Measurements from ENCODE around the gene ABCC8. TPM values are rescaled to one million over a fixed set of nuclear protein-coding genes. Genes with fewer than 3 reads are reported as not detected.

The ABCC8 gene
- total RNA-seq, 6 experiments from 2014 or later, result 1.3 to 1.5 TPM; not detected in 4

- H3K36me3 ChIP-seq, result no peaks in the 10 kb centered on the region
- intact Hi-C loops (cut with DNase I), result no loop called here
- DNase-seq, result no peak
- 16% methylated on average over 3 of the region's 6 CpGs for WGBS (ENCODE audit: insufficient coverage, low coverage, low lambda C conversion rate, missing lambda C conversion rate)
- H3K27me3 ChIP-seq, result no peaks in the 10 kb centered on the region
- no peak overlapping the region for H3K27ac ChIP-seq
- TF ChIP-seq CTCF (IDR thresholded peaks at IDR 0.05) (no peak), POLR2A (IDR thresholded peaks at IDR 0.05) (no peak)
- ATAC-seq, result no peak
- no peak overlapping the region for H3K4me3 ChIP-seq
- H3K4me1 ChIP-seq, result no peaks in the 10 kb centered on the region
- H3K9me3 ChIP-seq, result no peaks in the 10 kb centered on the region
These were observed 716 bp upstream of the ABCC8 start for GRCh38 chr11:17477361-17477760.

- intact Hi-C loops (cut with DNase I), result no loop called here
- H3K4me1 ChIP-seq, result no peaks in the 10 kb centered on the region
- H3K27me3 ChIP-seq, result no peaks in the 10 kb centered on the region
- H3K9me3 ChIP-seq, result no peaks in the 10 kb centered on the region
- H3K27ac ChIP-seq, result no peak overlapping the region
- ATAC-seq, result no peak
- no peaks in the 10 kb centered on the region for H3K36me3 ChIP-seq
- no peak overlapping the region for H3K4me3 ChIP-seq
- 37% methylated on average over 2 of the region's 9 CpGs for WGBS (ENCODE audit: insufficient coverage, low coverage, low lambda C conversion rate, missing lambda C conversion rate)
- TF ChIP-seq CTCF (IDR thresholded peaks at IDR 0.05), result no peak
- TF ChIP-seq POLR2A (IDR thresholded peaks at IDR 0.05), result no peak
- DNase-seq, result no peak
These were observed 364 bp upstream of the ABCC8 start for GRCh38 chr11:17477084-17477333.

- 2% methylated on average over 17 of the region's 31 CpGs for WGBS (ENCODE audit: insufficient coverage, low coverage, low lambda C conversion rate, missing lambda C conversion rate)
- no peak for DNase-seq
- H3K27me3 ChIP-seq, result no peaks in the 10 kb centered on the region
- no peak for ATAC-seq
- intact Hi-C loops (cut with DNase I), result no loop called here
- no peak for TF ChIP-seq CTCF (IDR thresholded peaks at IDR 0.05)
- TF ChIP-seq POLR2A (IDR thresholded peaks at IDR 0.05), result no peak
- no peaks in the 10 kb centered on the region for H3K4me1 ChIP-seq
- no peaks in the 10 kb centered on the region for H3K9me3 ChIP-seq
- no peaks in the 10 kb centered on the region for H3K36me3 ChIP-seq
- H3K4me3 ChIP-seq, result no peak overlapping the region
- no peak overlapping the region for H3K27ac ChIP-seq
These were observed 854 bp downstream of the ABCC8 start for GRCh38 chr11:17475666-17476316.

GRCh38 chr11:17473071-17473744, 3.4 kb downstream of the ABCC8 start:
- Histone ChIP-seq H3K4me1 (no peaks in the 10 kb centered on the region), H3K27me3 (no peaks in the 10 kb centered on the region), H3K9me3 (no peaks in the 10 kb centered on the region), H3K4me3 (no peak overlapping the region), H3K27ac (no peak overlapping the region), H3K36me3 (no peaks in the 10 kb centered on the region)
- peak in 3 of 4 donors; percentile 24 to 45 (median 29) for ATAC-seq
- no peak for TF ChIP-seq POLR2A (IDR thresholded peaks at IDR 0.05)
- no peak for DNase-seq
- WGBS (ENCODE audit: insufficient coverage, low coverage, low lambda C conversion rate, missing lambda C conversion rate), result 27% methylated on average over 3 of the region's 6 CpGs
- intact Hi-C loops (cut with DNase I), result no loop called here

GRCh38 chr11:17472467-17472866, 4.2 kb downstream of the ABCC8 start:
- H3K4me3 ChIP-seq, result no peak overlapping the region
- H3K9me3 ChIP-seq, result no peaks in the 10 kb centered on the region
- H3K4me1 ChIP-seq, result no peaks in the 10 kb centered on the region
- no peaks in the 10 kb centered on the region for H3K27me3 ChIP-seq
- H3K36me3 ChIP-seq, result no peaks in the 10 kb centered on the region
- WGBS (ENCODE audit: insufficient coverage, low coverage, low lambda C conversion rate, missing lambda C conversion rate), result no CpG with 5 or more reads among the region's 3 CpGs
- intact Hi-C loops (cut with DNase I), result no loop called here
- no peak for ATAC-seq
- no peak for DNase-seq
- TF ChIP-seq POLR2A (IDR thresholded peaks at IDR 0.05) (no peak), CTCF (IDR thresholded peaks at IDR 0.05) (no peak)
- no peak overlapping the region for H3K27ac ChIP-seq

All from right lobe of liver (tissue), 6 donors.